ENCODE results near the gene KAT8. TPM values are rescaled to one million over a fixed set of nuclear protein-coding genes. Genes with fewer than 3 reads are reported as not detected.

The KAT8 gene
- total RNA-seq, 1 experiment from 2014 or later = 35.1 TPM

DNA sequence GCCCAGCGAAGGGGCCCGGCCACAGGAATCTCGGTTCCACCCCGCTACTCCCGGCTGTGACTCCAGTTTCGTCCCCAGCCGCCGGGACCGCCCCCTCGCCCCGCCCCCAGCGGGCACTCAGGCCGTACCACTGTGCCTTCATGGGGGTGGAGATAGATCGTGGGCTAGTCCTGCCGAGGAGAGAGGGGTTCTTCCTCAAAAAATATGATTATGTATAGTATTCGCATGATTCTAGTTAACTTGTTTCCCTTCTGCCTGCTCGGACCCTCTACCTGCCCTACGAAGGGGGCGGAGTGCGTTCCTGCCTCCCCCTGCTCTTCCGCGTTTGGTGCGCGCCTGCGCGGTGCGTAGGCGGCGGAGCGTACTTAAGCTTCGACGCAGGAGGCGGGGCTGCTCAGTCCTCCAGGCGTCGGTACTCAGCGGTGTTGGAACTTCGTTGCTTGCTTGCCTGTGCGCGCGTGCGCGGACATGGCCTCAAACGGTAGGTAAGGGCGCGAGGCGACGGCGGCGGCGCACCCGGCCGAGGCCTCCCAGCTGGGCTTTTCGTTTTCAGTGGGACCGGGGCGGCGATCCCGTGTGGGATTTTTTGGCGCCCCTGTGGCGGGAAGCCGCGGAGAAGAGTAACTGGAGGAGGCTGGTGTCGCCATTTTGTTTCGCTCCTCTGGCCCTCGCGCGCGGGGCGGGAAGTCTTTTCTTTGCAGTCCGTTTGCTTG lies 62.4 kb downstream of the KAT8 start, which contains the start of gene FUS:
TSS of gene FUS (plus strand) at position 393 of the 713 bp plus-strand sequence. CDS start at position 469, 76 bp downstream.
- peaks cover 41% of the 10 kb centered on the region for H4K20me1 ChIP-seq (ENCODE audit: low read length)
- H3K4me2 ChIP-seq (ENCODE audit: low read length) = peak within 1 kb of the TSS; percentile 93
- peak within 1 kb of the TSS; percentile 92 for H2AFZ ChIP-seq (ENCODE audit: low read length)
- TF ChIP-seq EZH2 (IDR thresholded peaks at IDR 0.05; ENCODE audit: low read length, unreplicated experiment) (no peak), EZH2phosphoT487 (IDR thresholded peaks at IDR 0.05; ENCODE audit: borderline replicate concordance, low read length) (no peak)
- TF ChIP-seq, protein P1, sequence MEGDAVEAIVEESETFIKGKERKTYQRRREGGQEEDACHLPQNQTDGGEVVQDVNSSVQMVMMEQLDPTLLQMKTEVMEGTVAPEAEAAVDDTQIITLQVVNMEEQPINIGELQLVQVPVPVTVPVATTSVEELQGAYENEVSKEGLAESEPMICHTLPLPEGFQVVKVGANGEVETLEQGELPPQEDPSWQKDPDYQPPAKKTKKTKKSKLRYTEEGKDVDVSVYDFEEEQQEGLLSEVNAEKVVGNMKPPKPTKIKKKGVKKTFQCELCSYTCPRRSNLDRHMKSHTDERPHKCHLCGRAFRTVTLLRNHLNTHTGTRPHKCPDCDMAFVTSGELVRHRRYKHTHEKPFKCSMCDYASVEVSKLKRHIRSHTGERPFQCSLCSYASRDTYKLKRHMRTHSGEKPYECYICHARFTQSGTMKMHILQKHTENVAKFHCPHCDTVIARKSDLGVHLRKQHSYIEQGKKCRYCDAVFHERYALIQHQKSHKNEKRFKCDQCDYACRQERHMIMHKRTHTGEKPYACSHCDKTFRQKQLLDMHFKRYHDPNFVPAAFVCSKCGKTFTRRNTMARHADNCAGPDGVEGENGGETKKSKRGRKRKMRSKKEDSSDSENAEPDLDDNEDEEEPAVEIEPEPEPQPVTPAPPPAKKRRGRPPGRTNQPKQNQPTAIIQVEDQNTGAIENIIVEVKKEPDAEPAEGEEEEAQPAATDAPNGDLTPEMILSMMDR (conservative IDR thresholded peaks at IDR 0.05; ENCODE audit: low read depth, low read length) = no peak
- H3K9ac ChIP-seq (ENCODE audit: low read length) = peak within 1 kb of the TSS; percentile 95
- DNase-seq (peak; percentile 78), ATAC-seq (peak; percentile 66)
- peak within 1 kb of the TSS; percentile 59 for H3K27ac ChIP-seq (ENCODE audit: low read length)
- ChIA-PET CTCF (interaction anchor here (0.6 to 0.9 kb wide), 2 partner anchors 38 to 106 kb away, joined by 3 to 4 read pairs; no protein-coding TSS in a partner anchor), POLR2A (ENCODE audit: unreplicated experiment) (interaction anchor here (0.6 to 2.0 kb wide), 2 partner anchors 38 to 283 kb away, joined by 3 to 11 read pairs; no protein-coding TSS in a partner anchor)
- no peaks in the 10 kb centered on the region for H3K9me3 ChIP-seq (ENCODE audit: low read length)
- no peaks in the 10 kb centered on the region for H3K9me2 ChIP-seq (replicated peaks; ENCODE audit: low read length)
- no TSS peak for BruUV-seq (replicated peaks)
- H3K36me3 ChIP-seq (ENCODE audit: low read depth, low read length) = peaks cover 34% of the 10 kb centered on the region
- H3K27me3 ChIP-seq (ENCODE audit: low read length) = no peaks in the 10 kb centered on the region
- peaks cover 55% of the 10 kb centered on the region for H3K79me2 ChIP-seq (ENCODE audit: low read length)
- peak within 1 kb of the TSS; percentile 98 for H3K4me3 ChIP-seq (ENCODE audit: low read length)
- H3F3A ChIP-seq (ENCODE audit: low read length, unreplicated experiment) = no peaks in the 10 kb centered on the region
- peaks cover 12% of the 10 kb centered on the region; the same call in 1 of the 2 replicates for H3K4me1 ChIP-seq (ENCODE audit: insufficient read depth, low read length)
- intact Hi-C loops (cut with micrococcal nuclease) = no loop called here

Other genes starting within 250 kb of the KAT8 start
- 75.6 and 97.3 TPM in 2 replicates for gene BCL7C, start 223.6 kb upstream of the KAT8 start, total RNA-seq (2014; rRNA removed)
- gene CTF1, start 221.1 kb upstream of the KAT8 start, total RNA-seq (2014; rRNA removed) = 0.29 and 0.98 TPM in 2 replicates
- gene FBXL19, start 194.1 kb upstream of the KAT8 start, total RNA-seq (2014; rRNA removed) = 36.2 and 48.5 TPM in 2 replicates
- 3.6 and 5.7 TPM in 2 replicates for gene ORAI3, start 168.6 kb upstream of the KAT8 start, total RNA-seq (2014; rRNA removed)
- 7.9 and 8.6 TPM in 2 replicates for gene SETD1A, start 159.9 kb upstream of the KAT8 start, total RNA-seq (2014; rRNA removed)
- gene HSD3B7, start 132.5 kb upstream of the KAT8 start, total RNA-seq (2014; rRNA removed) = 12.0 and 16.3 TPM in 2 replicates
- 1.5 and 2.4 TPM in 2 replicates for gene STX1B, start 107.0 kb upstream of the KAT8 start, total RNA-seq (2014; rRNA removed)
- gene STX4, start 84.1 kb upstream of the KAT8 start, total RNA-seq (2014; rRNA removed) = 27.4 and 36.1 TPM in 2 replicates
- 15.6 and 19.2 TPM in 2 replicates for gene ZNF668, start 43.4 kb upstream of the KAT8 start, total RNA-seq (2014; rRNA removed)
- gene ZNF646, start 43.2 kb upstream of the KAT8 start, total RNA-seq (2014; rRNA removed) = 5.5 and 8.5 TPM in 2 replicates
- gene PRSS53, start 28.7 kb upstream of the KAT8 start, total RNA-seq (2014; rRNA removed) = 3.8 and 5.8 TPM in 2 replicates
- gene VKORC1, start 22.9 kb upstream of the KAT8 start, total RNA-seq (2014; rRNA removed) = 105 and 127 TPM in 2 replicates
- 47.7 and 69.1 TPM in 2 replicates for gene BCKDK, start 9.3 kb upstream of the KAT8 start, total RNA-seq (2014; rRNA removed)
- 18.0 and 23.4 TPM in 2 replicates for gene PRSS8, start 18.1 kb downstream of the KAT8 start, total RNA-seq (2014; rRNA removed)
- 0.51 TPM in 1 of 2 replicates, not detected in the other for gene PRSS36, start 32.4 kb downstream of the KAT8 start, total RNA-seq (2014; rRNA removed)
- 43.0 and 90.7 TPM in 2 replicates for gene FUS, start 62.5 kb downstream of the KAT8 start, total RNA-seq (2014; rRNA removed)
- gene PYCARD, start 85.1 kb downstream of the KAT8 start, total RNA-seq (2014; rRNA removed) = 16.5 and 29.8 TPM in 2 replicates
- gene TRIM72, start 96.5 kb downstream of the KAT8 start, total RNA-seq (2014; rRNA removed) = not detected in 2 replicates
- gene PYDC1, start 99.5 kb downstream of the KAT8 start, total RNA-seq (2014; rRNA removed) = not detected in 2 replicates
- gene ITGAM, start 142.3 kb downstream of the KAT8 start, total RNA-seq (2014; rRNA removed) = not detected in 2 replicates
- not detected in 2 replicates for gene ITGAX, start 237.5 kb downstream of the KAT8 start, total RNA-seq (2014; rRNA removed)

All from PC-3 (cell line).